ENCODE data around the gene LRP5.

DNA sequence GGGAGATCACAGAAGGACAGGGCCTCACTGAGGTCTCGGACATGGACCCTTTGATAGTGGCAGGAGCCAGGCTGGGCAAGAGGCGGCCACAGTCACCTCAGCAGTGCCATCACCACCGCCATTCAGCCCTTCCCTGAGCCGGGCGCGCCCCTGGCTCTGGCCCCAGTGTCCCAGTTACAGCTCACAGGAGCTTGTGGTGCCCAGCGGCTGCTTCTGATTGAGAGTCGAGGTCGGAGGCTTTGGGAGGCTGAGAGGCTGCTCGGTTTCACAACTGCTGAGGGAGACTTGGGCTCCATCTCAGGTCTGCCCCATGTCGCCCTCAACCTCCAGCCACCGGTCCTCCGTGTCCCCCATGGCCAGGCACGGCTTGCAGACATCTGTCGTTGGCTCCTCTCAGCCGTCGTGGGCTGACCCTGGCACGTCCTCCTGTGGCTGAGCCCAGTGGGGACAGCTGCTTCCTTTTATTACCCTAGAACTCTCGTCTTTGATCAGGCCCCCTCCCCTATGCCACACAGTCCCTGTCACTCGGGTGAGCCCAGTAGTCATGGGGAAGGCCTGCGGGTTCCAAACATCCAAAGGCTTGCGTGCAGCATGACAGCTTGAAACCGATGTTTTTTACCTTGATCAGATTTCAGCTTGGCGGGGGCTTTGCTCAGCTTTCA lies 119.7 kb downstream of the LRP5 start:
- TF ChIP-seq, protein P1, sequence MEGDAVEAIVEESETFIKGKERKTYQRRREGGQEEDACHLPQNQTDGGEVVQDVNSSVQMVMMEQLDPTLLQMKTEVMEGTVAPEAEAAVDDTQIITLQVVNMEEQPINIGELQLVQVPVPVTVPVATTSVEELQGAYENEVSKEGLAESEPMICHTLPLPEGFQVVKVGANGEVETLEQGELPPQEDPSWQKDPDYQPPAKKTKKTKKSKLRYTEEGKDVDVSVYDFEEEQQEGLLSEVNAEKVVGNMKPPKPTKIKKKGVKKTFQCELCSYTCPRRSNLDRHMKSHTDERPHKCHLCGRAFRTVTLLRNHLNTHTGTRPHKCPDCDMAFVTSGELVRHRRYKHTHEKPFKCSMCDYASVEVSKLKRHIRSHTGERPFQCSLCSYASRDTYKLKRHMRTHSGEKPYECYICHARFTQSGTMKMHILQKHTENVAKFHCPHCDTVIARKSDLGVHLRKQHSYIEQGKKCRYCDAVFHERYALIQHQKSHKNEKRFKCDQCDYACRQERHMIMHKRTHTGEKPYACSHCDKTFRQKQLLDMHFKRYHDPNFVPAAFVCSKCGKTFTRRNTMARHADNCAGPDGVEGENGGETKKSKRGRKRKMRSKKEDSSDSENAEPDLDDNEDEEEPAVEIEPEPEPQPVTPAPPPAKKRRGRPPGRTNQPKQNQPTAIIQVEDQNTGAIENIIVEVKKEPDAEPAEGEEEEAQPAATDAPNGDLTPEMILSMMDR (IDR thresholded peaks at IDR 0.05; ENCODE audit: low read depth, low read length, poor library complexity, severe bottlenecking) = no peak
- TF ChIP-seq EZH2phosphoT487 (IDR thresholded peaks at IDR 0.05; ENCODE audit: borderline replicate concordance, low read length) = no peak
